Karpas-422 (cell line): Measurements from ENCODE around the gene NPNT. TPM values are rescaled to one million over a fixed set of nuclear protein-coding genes. Genes with fewer than 3 reads are reported as not detected.
A peak's percentile ranks its signal among the peaks of the same experiment; 100 is the strongest.

ENCODE experiments used
- DNase-seq: peaks from one replicate; pipeline ENCODE4 v3.0.0-alpha.2; 2015
- H2AFZ ChIP-seq: fragments of 200-600 bp; sonication (generic); 2 replicates; pipeline ENCODE4 v1.6.1; 2014; ENCODE audit warnings: antibody characterized with exemption, low read length, mixed read lengths
- H3K27ac ChIP-seq: fragments of 200-600 bp; sonication (generic); 2 replicates; pipeline ENCODE4 v1.5.1; 2014; ENCODE audit warnings: mild to moderate bottlenecking, low read length, moderate library complexity
- H3K27me3 ChIP-seq: fragments of 200-600 bp; sonication (generic); 2 replicates; pipeline ENCODE4 v1.6.1; 2014; ENCODE audit warnings: low read length, mixed read lengths
- H3K36me3 ChIP-seq: fragments of 200-600 bp; sonication (generic); 2 replicates; pipeline ENCODE4 v1.6.1; 2014; ENCODE audit warnings: low read length, mixed read lengths; ENCODE audit not compliant: insufficient read depth
- H3K4me1 ChIP-seq: fragments of 200-600 bp; sonication (generic); 2 replicates; pipeline ENCODE4 v1.6.1; 2014; ENCODE audit warnings: mild to moderate bottlenecking, low read length, mixed read lengths
- H3K4me2 ChIP-seq: fragments of 200-600 bp; sonication (generic); 2 replicates; pipeline ENCODE4 v1.6.1; 2014; ENCODE audit warnings: low read length, low read depth, mild to moderate bottlenecking; ENCODE audit not compliant: poor library complexity, severe bottlenecking
- H3K4me3 ChIP-seq: fragments of 200-600 bp; sonication (generic); 2 replicates; pipeline ENCODE4 v1.5.1; 2014; ENCODE audit warnings: mild to moderate bottlenecking, antibody characterized with exemption, low read length, mixed read lengths
- H3K79me2 ChIP-seq: fragments of 200-600 bp; sonication (generic); 2 replicates; pipeline ENCODE4 v1.6.1; 2014; ENCODE audit warnings: mild to moderate bottlenecking, low read length, mixed read lengths
- H3K9ac ChIP-seq: fragments of 200-600 bp; sonication (generic); 2 replicates; pipeline ENCODE4 v1.6.0; 2014; ENCODE audit warnings: low read length
- H3K9me2 ChIP-seq: fragments of 200-600 bp; sonication (generic), shearing (Covaris generic); replicated peaks from 2 replicates; pipeline ENCODE4 v1.6.0; 2014; ENCODE audit warnings: mild to moderate bottlenecking, low read length, moderate library complexity; ENCODE audit not compliant: insufficient read depth
- H3K9me3 ChIP-seq: fragments of 300-700, 200-600 bp; sonication (generic); 2 replicates; pipeline ENCODE4 v1.6.1; 2014; ENCODE audit warnings: low read length, mixed read lengths
- H4K20me1 ChIP-seq: fragments of 200-600 bp; sonication (generic); 2 replicates; pipeline ENCODE4 v1.6.1; 2014; ENCODE audit warnings: mild to moderate bottlenecking, antibody characterized with exemption, low read length, low read depth; ENCODE audit not compliant: insufficient read depth
- total RNA-seq: library from RNA; depleted of rRNA; stranded (reverse); fragments of >200 nt; shearing (Covaris generic); gene quantifications from 2 replicates; pipeline ENCODE4 v1.2.3, GENCODE V29; 2014; ENCODE audit warnings: low replicate concordance

Gene NPNT
- total RNA-seq, 1 experiment from 2014 or later = not detected

DNA sequence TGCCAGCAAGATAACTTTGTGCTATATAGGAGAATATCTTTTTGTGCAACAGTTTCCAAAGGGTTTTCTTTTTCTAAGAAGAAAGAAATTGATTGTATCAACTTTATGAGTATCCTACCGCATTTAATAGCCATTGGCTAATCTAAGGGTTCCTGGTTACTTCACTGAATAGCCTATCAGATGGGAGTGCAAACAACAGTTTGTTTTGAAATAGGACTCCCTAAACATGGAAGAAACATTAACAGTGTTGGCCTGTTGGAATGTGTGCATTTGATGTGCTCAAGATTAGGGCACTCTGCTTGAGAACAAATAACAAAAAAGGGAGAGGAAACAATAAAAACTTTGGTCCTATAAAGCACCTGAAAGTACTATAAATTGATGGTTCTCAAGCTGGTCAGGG lies 29.1 kb downstream of the NPNT start:
- Histone ChIP-seq H3K27me3 (no peaks in the 10 kb centered on the region), H3K4me2 (no peak overlapping the region), H3K4me1 (no peaks in the 10 kb centered on the region), H3K36me3 (no peaks in the 10 kb centered on the region), H3K9me3 (no peaks in the 10 kb centered on the region), H3K9ac (no peak overlapping the region), H3K79me2 (no peaks in the 10 kb centered on the region), H4K20me1 (no peaks in the 10 kb centered on the region), H3K9me2 (no peaks in the 10 kb centered on the region), H3K4me3 (no peak overlapping the region), H3K27ac (no peak overlapping the region), H2AFZ (no peak overlapping the region)
- no peak for DNase-seq

DNA sequence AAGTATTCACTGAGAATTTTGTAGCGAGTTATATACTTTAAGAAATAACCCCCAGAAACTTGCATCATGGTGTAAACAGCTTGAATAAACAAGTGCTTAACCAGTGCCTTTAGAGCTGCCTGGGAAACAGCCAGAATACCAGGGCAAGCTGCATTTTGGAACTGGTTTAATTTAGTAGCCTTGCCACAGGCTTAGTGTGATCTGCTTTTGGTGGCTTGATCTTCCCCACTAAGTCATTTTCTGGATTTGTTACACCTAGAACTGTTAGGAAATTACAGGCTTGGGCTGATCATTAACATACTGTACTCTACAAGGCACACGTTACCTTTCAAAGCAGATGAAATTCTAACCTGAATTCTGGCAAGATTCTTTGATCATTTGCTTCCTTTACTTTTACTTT lies 35.4 kb downstream of the NPNT start:
- H4K20me1 ChIP-seq = no peaks in the 10 kb centered on the region
- no peaks in the 10 kb centered on the region for H3K9me3 ChIP-seq
- H2AFZ ChIP-seq = no peak overlapping the region
- no peaks in the 10 kb centered on the region for H3K79me2 ChIP-seq
- H3K4me2 ChIP-seq = no peak overlapping the region
- H3K9ac ChIP-seq = no peak overlapping the region
- no peak overlapping the region for H3K4me3 ChIP-seq
- H3K36me3 ChIP-seq = no peaks in the 10 kb centered on the region
- no peak for DNase-seq
- no peak overlapping the region for H3K27ac ChIP-seq
- no peaks in the 10 kb centered on the region for H3K27me3 ChIP-seq
- no peaks in the 10 kb centered on the region for H3K9me2 ChIP-seq
- peaks cover 28% of the 10 kb centered on the region for H3K4me1 ChIP-seq

DNA sequence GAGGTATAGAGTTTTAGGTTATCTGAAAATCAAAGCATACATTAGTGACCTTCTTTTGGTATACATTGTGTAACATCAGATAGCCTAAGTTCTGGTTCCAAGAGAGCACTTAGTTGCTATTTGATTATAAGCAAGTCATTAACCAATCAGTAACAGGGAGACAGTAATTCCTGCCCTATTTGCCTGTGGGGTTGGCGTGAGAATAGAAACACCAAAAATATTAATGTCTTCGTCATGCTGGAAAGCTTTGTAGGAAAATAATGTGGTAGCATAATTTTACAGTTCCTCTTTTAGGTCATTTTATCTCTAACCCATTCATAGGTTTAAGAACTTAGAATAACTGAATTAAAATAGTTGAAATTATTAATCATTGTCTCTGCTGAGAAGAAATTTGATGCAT lies 37.8 kb downstream of the NPNT start:
- H4K20me1 ChIP-seq = no peaks in the 10 kb centered on the region
- H3K79me2 ChIP-seq = no peaks in the 10 kb centered on the region
- H3K4me1 ChIP-seq = peaks cover 28% of the 10 kb centered on the region
- H3K36me3 ChIP-seq = no peaks in the 10 kb centered on the region
- H3K9ac ChIP-seq = no peak overlapping the region
- H3K27me3 ChIP-seq = no peaks in the 10 kb centered on the region
- peak; percentile 89 for DNase-seq
- no peaks in the 10 kb centered on the region for H3K9me2 ChIP-seq
- H3K27ac ChIP-seq = no peak overlapping the region
- H3K4me2 ChIP-seq = peak overlapping the region; percentile 76
- no peaks in the 10 kb centered on the region for H3K9me3 ChIP-seq
- H3K4me3 ChIP-seq = peak overlapping the region; percentile 41
- no peak overlapping the region for H2AFZ ChIP-seq

DNA sequence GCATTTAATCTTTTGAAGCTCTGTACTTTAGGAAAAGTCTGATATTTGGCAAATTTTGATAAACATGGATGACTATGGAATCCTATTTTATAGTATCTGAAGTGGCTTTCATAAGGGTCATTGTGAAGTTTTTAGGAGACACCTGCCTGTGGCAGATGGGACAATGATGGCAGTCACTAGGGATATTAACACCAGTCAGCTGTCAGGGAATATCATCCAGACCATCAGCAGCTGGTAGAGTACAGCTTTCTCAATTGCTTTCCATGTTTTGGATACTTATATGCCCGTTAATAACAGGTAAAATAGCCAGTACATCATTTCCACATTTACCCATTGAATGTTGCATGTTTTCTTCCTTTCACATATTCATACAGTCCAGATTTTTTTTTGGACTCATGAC lies 39.1 kb downstream of the NPNT start:
- DNase-seq = no peak
- no peak overlapping the region for H3K9ac ChIP-seq
- peaks cover 28% of the 10 kb centered on the region for H3K4me1 ChIP-seq
- no peaks in the 10 kb centered on the region for H3K79me2 ChIP-seq
- H3K9me3 ChIP-seq = no peaks in the 10 kb centered on the region
- H3K4me2 ChIP-seq = no peak overlapping the region
- H3K4me3 ChIP-seq = no peak overlapping the region
- no peaks in the 10 kb centered on the region for H3K36me3 ChIP-seq
- H3K9me2 ChIP-seq = no peaks in the 10 kb centered on the region
- no peaks in the 10 kb centered on the region for H3K27me3 ChIP-seq
- no peak overlapping the region for H3K27ac ChIP-seq
- no peak overlapping the region for H2AFZ ChIP-seq
- H4K20me1 ChIP-seq = no peaks in the 10 kb centered on the region

DNA sequence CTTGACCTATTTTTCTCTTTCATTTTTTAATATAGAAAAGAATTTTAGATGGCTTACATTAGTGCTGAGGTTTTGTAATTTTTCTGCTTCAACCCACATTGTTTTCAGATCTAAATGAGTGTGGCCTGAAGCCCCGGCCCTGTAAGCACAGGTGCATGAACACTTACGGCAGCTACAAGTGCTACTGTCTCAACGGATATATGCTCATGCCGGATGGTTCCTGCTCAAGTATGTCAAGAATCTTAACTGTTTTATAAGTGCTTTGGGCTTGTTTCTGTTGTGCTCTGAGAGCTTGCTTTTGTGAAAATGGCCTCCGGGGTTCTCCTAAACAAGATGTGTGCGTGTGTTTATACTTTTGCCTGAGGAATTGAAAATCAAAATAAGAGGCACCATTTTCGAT lies 41.6 kb downstream of the NPNT start:
- Histone ChIP-seq H3K9me3 (no peaks in the 10 kb centered on the region), H3K9me2 (no peaks in the 10 kb centered on the region), H3K9ac (no peak overlapping the region), H3K27me3 (no peaks in the 10 kb centered on the region), H2AFZ (no peak overlapping the region), H3K36me3 (no peaks in the 10 kb centered on the region), H3K79me2 (no peaks in the 10 kb centered on the region), H4K20me1 (no peaks in the 10 kb centered on the region), H3K4me3 (no peak overlapping the region), H3K4me2 (no peak overlapping the region), H3K4me1 (peaks cover 25% of the 10 kb centered on the region), H3K27ac (no peak overlapping the region)
- DNase-seq = no peak

DNA sequence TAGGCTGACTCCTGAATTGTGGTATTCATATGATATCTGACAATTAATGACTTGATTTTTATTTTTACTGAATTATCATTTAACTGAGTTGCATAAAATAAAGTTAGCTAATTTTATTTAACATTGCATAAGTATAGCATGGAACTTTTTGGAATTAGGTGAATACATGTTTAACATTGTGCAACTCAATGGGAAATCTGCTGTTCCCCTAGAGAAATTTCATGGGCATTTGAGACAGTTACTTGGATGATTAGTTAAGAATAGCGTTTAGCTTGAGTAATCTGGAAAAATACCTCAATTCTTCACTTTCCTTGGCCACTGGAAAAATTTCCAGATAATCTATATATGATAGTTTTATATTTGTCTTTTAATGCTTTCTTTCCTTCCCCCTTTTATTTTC lies 42.5 kb downstream of the NPNT start:
- no peak for DNase-seq
- H4K20me1 ChIP-seq = no peaks in the 10 kb centered on the region
- no peak overlapping the region for H2AFZ ChIP-seq
- H3K27me3 ChIP-seq = no peaks in the 10 kb centered on the region
- no peak overlapping the region for H3K4me3 ChIP-seq
- peaks cover 17% of the 10 kb centered on the region for H3K4me1 ChIP-seq
- H3K4me2 ChIP-seq = no peak overlapping the region
- no peak overlapping the region for H3K9ac ChIP-seq
- H3K79me2 ChIP-seq = no peaks in the 10 kb centered on the region
- H3K9me3 ChIP-seq = no peaks in the 10 kb centered on the region
- no peaks in the 10 kb centered on the region for H3K36me3 ChIP-seq
- no peak overlapping the region for H3K27ac ChIP-seq
- no peaks in the 10 kb centered on the region for H3K9me2 ChIP-seq

DNA sequence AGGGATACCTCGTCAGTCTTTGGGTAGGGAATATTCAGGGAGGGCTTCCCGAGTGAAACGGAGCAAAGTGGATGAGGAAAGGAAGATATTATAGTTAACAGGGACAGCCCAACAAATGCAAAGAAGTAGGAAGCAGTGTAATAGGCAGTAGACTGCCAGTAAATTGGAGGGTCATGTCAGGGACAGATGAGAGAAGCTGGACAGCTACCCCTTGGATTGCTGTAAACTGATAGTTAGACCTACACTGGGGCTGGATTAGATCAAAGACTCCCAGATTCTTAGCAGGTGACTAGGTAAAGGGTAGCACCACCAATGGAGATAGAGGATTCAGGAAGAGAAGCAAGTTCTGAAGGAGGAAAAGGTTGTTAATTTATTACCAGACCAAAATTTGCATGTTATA lies 48.0 kb downstream of the NPNT start:
- no peak overlapping the region for H3K27ac ChIP-seq
- H3K27me3 ChIP-seq = no peaks in the 10 kb centered on the region
- H2AFZ ChIP-seq = no peak overlapping the region
- H3K79me2 ChIP-seq = no peaks in the 10 kb centered on the region
- H4K20me1 ChIP-seq = no peaks in the 10 kb centered on the region
- no peaks in the 10 kb centered on the region for H3K36me3 ChIP-seq
- H3K4me1 ChIP-seq = no peaks in the 10 kb centered on the region
- no peaks in the 10 kb centered on the region for H3K9me3 ChIP-seq
- no peak for DNase-seq
- no peak overlapping the region for H3K4me2 ChIP-seq
- H3K4me3 ChIP-seq = no peak overlapping the region
- no peaks in the 10 kb centered on the region for H3K9me2 ChIP-seq
- no peak overlapping the region for H3K9ac ChIP-seq

DNA sequence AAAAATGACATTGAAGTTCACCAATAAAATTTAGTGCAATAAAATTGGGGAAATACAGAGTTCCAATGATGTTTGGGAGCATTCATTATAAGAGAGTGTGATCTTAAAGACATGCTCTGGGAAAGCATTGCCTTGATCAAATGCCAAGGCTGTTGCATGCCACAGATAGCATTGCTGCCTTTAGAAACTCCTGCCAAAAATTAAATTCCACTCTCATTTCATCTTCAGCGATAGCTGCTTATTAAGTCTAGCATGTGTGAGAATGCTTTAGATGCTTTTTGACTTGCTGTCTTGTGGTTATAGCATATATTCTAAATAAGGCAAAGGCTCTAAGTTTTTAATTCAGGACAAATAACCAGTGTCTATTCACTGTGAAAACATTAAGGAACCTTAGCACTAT lies 49.3 kb downstream of the NPNT start:
- Histone ChIP-seq H2AFZ (no peak overlapping the region), H3K4me3 (no peak overlapping the region), H3K9me2 (no peaks in the 10 kb centered on the region), H3K4me1 (no peaks in the 10 kb centered on the region), H3K27me3 (no peaks in the 10 kb centered on the region), H3K27ac (no peak overlapping the region), H3K79me2 (no peaks in the 10 kb centered on the region), H3K9me3 (no peaks in the 10 kb centered on the region), H3K4me2 (no peak overlapping the region), H4K20me1 (no peaks in the 10 kb centered on the region), H3K9ac (no peak overlapping the region), H3K36me3 (no peaks in the 10 kb centered on the region)
- DNase-seq = no peak

DNA sequence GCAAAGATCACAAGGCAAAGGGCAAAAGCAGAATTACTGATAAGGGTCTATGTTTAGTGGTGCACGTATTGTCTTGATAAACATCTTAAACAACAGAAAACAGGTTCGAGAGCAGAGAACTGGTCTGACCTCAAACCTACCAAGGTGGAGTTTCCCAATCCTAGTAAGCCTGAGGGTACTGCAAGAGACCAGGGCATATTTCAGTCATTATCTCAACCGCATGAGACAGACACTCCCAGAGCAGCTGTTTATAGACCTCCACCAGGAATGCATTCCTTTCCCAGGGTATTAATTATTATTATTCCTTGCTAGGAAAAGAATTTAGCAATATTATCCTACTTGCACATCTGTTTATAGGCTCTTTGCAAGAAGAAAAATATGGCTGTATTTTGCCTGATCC lies 51.5 kb downstream of the NPNT start:
- no peaks in the 10 kb centered on the region for H4K20me1 ChIP-seq
- no peak overlapping the region for H3K27ac ChIP-seq
- no peaks in the 10 kb centered on the region for H3K36me3 ChIP-seq
- no peak overlapping the region for H2AFZ ChIP-seq
- H3K27me3 ChIP-seq = no peaks in the 10 kb centered on the region
- H3K9me3 ChIP-seq = no peaks in the 10 kb centered on the region
- H3K9me2 ChIP-seq = no peaks in the 10 kb centered on the region
- no peak overlapping the region for H3K9ac ChIP-seq
- no peaks in the 10 kb centered on the region for H3K79me2 ChIP-seq
- H3K4me1 ChIP-seq = no peaks in the 10 kb centered on the region
- no peak for DNase-seq
- H3K4me2 ChIP-seq = no peak overlapping the region
- no peak overlapping the region for H3K4me3 ChIP-seq
